Limb (tissue), 2 donors: Measurements from ENCODE around the gene SMIM24.
"Not testable (repeated sequence)": the region's sequence is repeated elsewhere in the genome, so short reads cannot be mapped to it uniquely, and the experiment has no call there.

Source experiments
- DNase-seq, 2 donors: peaks; one replicate each; pipeline ENCODE4 v3.0.0-alpha.2; 2016; ENCODE audit errors: extremely low spot score in 2 of 2

SMIM24 gene

DNA sequence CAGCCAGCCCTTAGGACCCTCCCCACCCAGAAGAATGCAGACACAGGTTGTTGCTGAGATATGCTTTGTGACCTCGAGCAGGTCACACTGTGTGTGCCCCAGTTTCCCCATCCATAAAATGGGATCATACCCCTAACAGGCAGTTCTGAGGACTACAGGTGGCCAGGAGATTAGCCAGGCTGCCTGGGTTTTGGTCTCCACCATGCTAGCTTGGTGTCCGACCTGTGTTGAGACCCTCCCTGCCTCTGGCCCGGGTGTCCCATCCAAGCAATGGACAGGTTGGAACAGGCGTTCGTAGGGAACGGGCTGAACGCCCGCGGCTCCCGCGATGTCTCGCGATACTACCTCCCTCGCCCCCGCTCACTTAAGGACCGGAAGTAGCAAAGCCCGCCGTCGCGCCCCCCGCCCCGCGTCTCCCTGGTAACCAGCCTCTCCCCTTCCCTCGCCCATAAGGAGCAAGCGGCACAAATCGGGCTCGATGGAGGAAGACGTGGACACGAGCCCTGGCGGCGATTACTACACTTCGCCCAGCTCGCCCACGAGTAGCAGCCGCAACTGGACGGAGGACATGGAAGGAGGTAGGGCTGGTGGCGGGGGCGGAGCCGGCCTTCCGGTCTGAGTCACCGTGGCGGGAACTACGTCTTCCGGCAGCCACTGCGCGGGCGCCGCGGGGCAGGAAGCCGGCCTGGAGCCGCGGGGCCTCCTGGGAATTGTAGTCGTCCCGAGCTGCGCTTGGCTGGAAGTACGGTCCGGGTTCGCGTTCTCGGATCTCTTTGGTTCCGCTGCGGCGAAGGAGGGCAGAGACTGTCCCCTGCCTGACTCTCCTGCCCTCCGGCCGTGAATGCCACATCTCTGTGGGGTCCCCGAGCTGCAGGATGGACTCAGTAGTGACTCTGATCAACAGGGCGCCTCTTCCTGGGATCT lies 45.4 kb downstream of the SMIM24 start:
- DNase-seq = peak; percentile 94 to 98

DNA sequence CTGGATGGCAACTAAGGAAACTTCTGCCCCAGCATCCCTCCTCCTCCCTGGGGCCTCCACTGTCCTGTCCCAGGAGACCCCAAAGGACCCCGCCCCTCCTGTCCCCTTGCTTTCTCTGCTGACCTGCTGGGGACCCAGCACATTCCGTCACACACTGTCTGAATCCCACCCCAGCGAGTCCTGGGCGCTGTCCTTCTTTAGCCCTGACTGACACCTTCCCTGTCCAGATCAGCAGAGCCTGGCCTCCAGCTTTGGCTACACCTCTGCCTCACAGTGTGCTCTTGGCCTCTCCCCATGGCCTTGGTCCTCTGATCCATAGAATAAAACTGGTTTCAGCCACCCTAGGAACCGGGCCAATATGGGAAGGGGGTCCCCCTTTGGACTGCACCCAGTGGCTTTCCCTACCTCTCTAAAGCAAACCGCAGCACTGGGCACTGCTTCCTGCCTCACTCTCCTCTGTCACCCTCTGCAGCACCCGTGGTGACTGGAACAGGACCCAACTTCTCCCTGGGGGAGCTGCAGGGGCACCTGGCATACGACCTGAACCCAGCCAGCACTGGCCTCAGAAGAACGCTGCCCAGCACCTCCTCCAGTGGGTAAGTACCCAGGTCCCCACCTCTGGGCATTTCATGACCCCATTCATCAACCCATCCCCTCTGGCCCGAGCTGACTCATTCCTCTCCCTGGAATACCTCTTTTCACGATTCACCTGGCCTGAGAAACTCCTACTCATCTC lies 46.4 kb downstream of the SMIM24 start:
- no peak for DNase-seq

DNA sequence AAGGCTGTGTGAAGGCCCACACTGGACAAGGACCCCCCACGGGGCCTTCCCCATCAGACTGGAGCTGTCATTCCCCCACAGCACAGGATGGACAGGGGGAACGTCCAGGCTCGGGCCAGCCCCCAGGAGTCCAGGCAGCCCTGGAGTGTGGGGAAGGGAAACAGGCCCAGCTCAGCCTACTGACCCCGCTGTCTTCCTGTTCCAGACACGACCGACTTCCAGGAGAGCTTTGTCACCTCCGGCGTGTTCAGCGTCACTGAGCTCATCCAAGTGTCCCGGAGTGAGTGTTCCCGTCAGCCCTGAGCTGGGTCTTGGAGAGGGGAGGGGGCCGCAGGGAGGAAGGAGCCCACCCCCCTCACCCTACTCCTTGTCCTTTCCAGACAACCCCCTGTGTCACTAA lies 47.0 kb downstream of the SMIM24 start:
- DNase-seq = no peak

DNA sequence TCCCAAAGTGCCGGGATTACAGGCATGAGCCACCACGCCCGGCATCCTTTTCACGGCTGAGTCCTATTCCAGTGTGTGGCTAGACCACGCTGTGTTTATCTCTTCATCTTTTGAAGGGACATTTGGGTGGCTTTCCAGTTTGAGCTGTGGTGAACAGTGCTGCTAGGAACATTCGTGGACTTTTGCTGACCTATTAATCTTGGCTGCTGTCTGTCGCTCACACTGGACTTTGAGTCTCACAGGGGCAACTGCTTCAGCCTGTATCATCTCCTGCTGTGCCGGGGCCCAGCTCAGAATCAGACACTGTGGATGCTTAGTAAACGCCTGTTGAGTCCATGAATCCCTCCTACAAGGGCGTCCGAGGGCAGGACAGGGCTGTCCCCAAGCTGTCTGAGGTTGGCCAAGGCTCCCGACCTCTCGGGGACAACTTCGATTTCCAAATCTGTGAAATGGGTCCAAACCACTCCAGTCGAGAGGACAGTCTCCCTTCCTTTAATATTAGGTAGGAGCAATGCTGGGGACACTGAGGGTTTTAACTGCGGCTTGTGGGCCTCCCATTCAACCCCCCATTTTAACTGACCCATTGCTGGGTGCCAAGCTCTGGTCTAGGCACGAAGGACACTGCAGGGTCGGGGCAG lies 48.4 kb downstream of the SMIM24 start:
- DNase-seq = no peak

DNA sequence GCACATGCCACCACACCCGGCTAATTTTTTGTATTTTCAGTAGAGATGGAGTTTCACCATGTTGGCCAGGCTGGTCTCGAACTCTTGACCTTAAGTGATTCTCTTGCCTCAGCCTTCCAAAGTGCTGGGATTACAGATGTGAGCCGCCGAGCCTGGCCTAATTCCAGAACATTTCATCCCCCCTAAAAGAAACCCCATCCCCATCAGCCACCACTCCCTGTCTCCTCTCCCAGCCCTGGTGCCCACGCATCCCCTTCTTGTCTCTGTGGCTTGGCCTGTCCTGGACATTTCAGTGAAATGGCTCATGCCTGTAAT lies 50.0 kb downstream of the SMIM24 start:
- not testable (repeated sequence) for DNase-seq

DNA sequence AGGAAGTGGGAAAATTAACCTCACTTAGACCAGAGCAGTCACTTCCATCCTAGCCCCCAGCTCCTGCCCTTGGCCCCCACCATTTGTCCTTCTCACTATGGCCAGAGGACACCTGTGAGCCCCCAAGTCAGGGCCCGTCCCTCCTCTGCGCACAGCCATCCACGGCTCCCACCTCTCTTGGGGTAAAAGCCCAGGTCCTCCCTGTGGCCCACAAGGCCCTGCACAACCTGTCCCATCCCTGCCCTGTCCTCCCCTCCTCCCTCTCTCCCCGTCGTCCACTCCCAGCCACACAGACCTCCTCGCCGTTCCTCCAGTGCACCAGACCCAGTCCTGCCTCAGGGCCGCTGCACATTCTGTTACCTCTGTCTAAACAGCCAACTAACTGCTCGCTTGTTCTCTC lies 53.9 kb downstream of the SMIM24 start:
- no peak for DNase-seq
